Mucosa of rectum (tissue), 2 donors: ENCODE data around the gene PDS5B.
"Not testable (repeated sequence)": the region's sequence is repeated elsewhere in the genome, so short reads cannot be mapped to it uniquely, and the experiment has no call there.

Experiments
- H3K27ac ChIP-seq, 2 donors: one replicate each; pipeline ENCODE4 v1.7.0; 2013; ENCODE audit warnings: inconsistent platforms in 2 of 2, low read depth in 2 of 2, low read length in 2 of 2
- H3K27me3 ChIP-seq, 2 donors: one replicate each; pipeline ENCODE4 v1.7.0; 2013; ENCODE audit warnings: low read length in 2 of 2; ENCODE audit not compliant: control insufficient read depth in 2 of 2, insufficient read depth in 2 of 2
- H3K36me3 ChIP-seq, 2 donors: one replicate each; pipeline ENCODE4 v1.7.0; 2013; ENCODE audit warnings: low read length in 2 of 2; ENCODE audit not compliant: control insufficient read depth in 2 of 2, insufficient read depth in 2 of 2
- H3K4me1 ChIP-seq, 2 donors: one replicate each; pipeline ENCODE4 v1.7.0; 2013; ENCODE audit warnings: low read length in 2 of 2, mild to moderate bottlenecking in 1 of 2; ENCODE audit not compliant: control insufficient read depth in 2 of 2, insufficient read depth in 2 of 2
- H3K4me3 ChIP-seq, 2 donors: one replicate each; pipeline ENCODE4 v1.7.0; 2013; ENCODE audit warnings: low read length in 2 of 2
- H3K9ac ChIP-seq, 2 donors: one replicate each; pipeline ENCODE4 v1.7.0; 2013; ENCODE audit warnings: low read length in 2 of 2, low read depth in 1 of 2, mild to moderate bottlenecking in 1 of 2
- H3K9me3 ChIP-seq, 2 donors: one replicate each; pipeline ENCODE4 v1.7.0; 2013; ENCODE audit warnings: low read length in 2 of 2; ENCODE audit not compliant: control insufficient read depth in 2 of 2
- donor health status: healthy.
- donor health status: Normal muscosa, but diverticular disease.

Gene PDS5B

DNA sequence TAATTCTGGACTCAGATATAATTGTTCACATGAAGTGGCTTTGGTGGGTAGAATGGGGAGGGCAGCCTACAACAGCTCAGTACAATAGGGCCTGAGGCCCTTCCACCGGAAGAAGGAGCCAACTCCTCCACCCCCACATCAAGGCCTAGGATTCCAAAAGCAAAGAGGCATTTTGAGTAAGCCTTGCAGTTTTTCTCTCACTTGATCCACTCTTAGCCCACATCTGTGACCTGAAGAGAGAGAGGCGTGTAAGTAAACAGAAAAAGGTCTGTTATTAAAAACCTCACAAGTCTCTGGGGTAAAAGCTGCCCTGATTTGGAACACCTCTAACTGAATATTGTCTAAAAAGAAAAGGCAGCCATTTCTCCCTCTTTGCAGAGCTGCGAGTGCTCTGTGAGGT, 215.9 kb downstream of the PDS5B start:
- Histone ChIP-seq H3K9ac (no peak overlapping the region), H3K27me3 (no peaks in the 10 kb centered on the region), H3K27ac (no peak overlapping the region), H3K9me3 (no peaks in the 10 kb centered on the region), H3K4me1 (no peaks in the 10 kb centered on the region), H3K4me3 (no peak overlapping the region), H3K36me3 (no peaks in the 10 kb centered on the region)

DNA sequence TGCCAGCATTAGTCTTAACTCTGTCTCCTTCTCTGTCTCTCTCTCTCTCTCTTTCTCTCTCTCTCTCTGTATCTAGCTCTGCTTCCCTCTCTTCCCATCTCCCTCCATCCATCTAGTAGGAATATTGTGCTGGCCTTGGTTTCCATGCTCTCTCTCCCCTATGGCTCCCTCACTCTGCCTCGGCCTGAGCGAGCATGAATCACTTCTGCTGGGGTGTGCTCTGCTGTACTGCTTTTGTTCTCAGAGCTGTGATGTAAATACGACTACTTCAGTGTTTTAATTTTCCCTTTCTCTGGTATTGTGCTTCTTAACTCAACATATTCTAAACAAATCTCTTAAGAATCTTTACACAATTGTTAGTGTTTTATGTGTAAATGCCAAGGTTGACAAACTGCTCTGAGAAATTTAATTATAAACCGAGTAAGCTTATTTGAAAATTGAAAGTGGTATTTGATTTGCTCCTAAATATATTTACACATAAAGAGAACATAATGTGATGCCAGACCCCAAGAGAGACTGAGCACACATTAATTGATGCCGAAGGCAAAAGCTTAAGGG, 218.5 kb downstream of the PDS5B start:
- no peak overlapping the region for H3K4me3 ChIP-seq
- no peaks in the 10 kb centered on the region for H3K36me3 ChIP-seq
- H3K4me1 ChIP-seq, result no peaks in the 10 kb centered on the region
- no peak overlapping the region for H3K9ac ChIP-seq
- no peak overlapping the region for H3K27ac ChIP-seq
- H3K9me3 ChIP-seq, result no peaks in the 10 kb centered on the region
- no peaks in the 10 kb centered on the region for H3K27me3 ChIP-seq

DNA sequence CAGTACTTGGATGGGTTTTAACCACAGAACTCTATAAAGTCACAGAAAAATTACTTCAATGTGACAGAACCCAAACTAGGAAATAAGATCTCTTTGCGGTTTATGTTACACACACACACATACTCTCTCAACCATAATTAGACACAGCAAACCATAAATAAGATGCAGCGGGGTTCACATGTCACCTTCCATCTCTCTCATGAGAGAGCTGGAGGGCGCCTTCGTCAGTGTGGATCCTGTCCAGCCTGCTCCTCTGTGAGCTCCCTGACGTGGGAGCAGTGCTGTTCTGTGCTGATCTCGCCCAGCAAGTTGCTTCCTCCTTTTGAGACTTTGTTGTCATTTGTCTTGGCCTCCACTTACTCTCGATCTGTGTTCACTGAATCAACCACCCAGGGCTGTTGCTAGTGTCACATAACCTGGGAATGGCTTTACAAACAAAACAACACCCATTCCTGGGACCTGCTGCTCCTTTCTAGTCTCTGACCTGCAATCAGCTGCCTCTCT, 225.1 kb downstream of the PDS5B start:
- no peaks in the 10 kb centered on the region for H3K9me3 ChIP-seq
- H3K4me1 ChIP-seq, result peaks cover 2 to 9% of the 10 kb centered on the region in 2 donors
- H3K9ac ChIP-seq, result no peak overlapping the region
- H3K27ac ChIP-seq, result no peak overlapping the region
- no peaks in the 10 kb centered on the region for H3K27me3 ChIP-seq
- H3K4me3 ChIP-seq, result no peak overlapping the region
- H3K36me3 ChIP-seq, result no peaks in the 10 kb centered on the region

DNA sequence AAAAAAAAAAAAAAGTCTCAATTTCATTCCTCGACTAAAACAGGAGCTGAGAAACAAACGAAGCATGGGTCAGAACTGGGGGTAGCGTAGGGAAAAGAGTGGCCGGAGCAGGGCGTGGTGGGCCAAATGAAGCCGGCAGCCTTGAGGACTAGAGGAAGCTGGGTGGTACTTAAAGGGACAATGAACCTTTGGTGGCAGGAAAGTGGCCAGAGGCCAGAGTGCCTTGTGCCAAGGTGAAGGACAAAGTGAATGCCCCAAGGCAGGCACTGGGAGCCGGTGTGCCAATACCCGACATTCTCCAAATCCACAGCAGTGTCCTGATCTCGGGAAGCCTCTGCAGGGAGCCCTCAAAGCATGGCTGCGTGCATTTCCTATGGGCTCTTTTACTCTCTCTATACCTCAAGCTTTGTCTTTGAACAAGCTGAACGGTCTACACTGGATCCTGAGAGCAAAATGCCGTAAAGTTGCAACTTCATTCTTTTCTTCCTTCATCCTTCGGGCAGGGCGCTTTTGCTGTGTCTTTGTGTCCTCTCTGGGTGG, 235.0 kb downstream of the PDS5B start:
- no peaks in the 10 kb centered on the region for H3K27me3 ChIP-seq
- H3K27ac ChIP-seq, result no peak overlapping the region
- no peak overlapping the region for H3K9ac ChIP-seq
- H3K4me3 ChIP-seq, result no peak overlapping the region
- H3K4me1 ChIP-seq, result no peaks in the 10 kb centered on the region
- H3K9me3 ChIP-seq, result no peaks in the 10 kb centered on the region
- no peaks in the 10 kb centered on the region for H3K36me3 ChIP-seq

DNA sequence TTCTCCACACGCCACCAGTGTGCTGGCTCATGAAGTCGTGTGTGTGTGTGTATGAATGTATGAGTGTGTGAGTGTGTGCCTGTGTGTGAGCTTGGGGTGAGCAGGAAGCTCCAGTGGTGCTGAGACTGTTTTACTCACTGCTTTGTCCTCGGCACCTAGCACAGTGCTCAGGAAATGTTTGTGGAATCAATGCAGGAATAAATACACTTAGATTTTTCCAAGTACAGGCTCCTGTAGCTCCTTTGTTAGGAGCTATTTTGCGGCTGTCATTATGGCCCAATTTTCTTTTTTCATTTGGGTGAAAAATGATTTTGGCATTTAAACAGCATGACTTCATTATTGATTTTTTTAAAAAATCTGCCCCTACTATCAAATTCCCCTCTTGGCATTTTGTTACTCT, 236.5 kb downstream of the PDS5B start:
- H3K4me3 ChIP-seq, result no peak overlapping the region
- H3K9me3 ChIP-seq, result no peaks in the 10 kb centered on the region
- H3K36me3 ChIP-seq, result no peaks in the 10 kb centered on the region
- no peak overlapping the region for H3K27ac ChIP-seq
- no peak overlapping the region for H3K9ac ChIP-seq
- no peaks in the 10 kb centered on the region for H3K4me1 ChIP-seq
- H3K27me3 ChIP-seq, result no peaks in the 10 kb centered on the region

DNA sequence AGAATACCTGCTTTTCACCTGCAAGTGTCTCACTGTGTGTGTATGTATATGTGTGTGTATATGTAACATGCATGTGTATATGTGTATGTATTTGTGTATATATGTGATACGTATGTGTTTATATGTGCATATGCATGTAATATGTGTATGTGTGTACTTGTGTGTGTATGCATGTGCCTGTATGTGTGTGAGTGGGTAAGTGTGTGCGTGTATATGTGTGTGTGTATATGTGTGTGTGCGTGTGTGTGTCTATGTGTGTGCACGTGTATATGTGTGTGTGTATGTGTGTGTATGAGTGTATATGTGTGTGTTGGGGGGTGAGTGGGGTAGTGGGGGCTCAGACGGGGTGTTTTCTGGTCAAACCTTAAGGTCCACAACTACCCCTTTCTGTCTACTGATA, 237.3 kb downstream of the PDS5B start:
- H3K9ac ChIP-seq, result no peak overlapping the region
- no peaks in the 10 kb centered on the region for H3K27me3 ChIP-seq
- no peak overlapping the region for H3K27ac ChIP-seq
- H3K9me3 ChIP-seq, result no peaks in the 10 kb centered on the region
- no peaks in the 10 kb centered on the region for H3K36me3 ChIP-seq
- H3K4me3 ChIP-seq, result no peak overlapping the region
- no peaks in the 10 kb centered on the region for H3K4me1 ChIP-seq

DNA sequence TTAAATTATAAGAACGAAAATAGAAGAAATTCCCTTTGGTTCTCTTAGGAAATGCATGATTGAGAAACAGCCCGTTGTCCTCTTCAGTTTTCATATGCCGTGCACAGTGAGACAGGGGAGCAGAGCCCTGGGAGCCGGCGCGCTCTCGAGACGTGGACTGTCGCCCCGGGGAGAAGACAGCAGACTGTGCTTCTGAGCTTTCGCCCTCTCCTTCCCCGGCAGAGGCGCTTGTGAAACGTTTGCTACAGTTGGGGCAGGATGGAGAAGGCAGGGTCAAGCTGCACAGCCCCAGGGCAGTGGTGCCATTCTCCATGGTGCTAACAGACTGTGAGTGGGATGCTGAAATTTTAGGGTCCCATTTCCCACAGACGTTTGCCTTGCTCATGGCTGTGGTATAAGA, 237.8 kb downstream of the PDS5B start:
- Histone ChIP-seq H3K4me3 (no peak overlapping the region), H3K27me3 (no peaks in the 10 kb centered on the region), H3K4me1 (no peaks in the 10 kb centered on the region), H3K27ac (no peak overlapping the region), H3K36me3 (no peaks in the 10 kb centered on the region), H3K9me3 (no peaks in the 10 kb centered on the region), H3K9ac (no peak overlapping the region)

DNA sequence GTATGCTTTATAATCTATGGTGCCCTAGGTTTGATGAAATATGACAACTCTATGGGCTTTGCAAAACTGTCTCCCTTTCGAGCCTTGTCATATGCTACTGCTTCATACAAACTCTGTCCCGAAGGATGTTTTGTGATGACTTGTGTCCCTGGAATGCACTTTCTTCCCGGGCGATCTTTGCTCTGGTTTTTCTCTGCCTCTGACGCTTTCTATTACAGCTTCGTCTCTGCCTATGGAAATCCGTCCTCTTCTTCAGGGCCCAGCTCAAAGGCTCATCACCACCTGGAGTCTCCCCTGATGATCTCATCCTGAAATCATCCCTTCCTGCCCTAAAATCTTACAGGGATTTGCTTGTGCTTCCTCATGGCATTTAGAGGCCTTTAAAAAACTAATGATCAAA, 238.4 kb downstream of the PDS5B start:
- Histone ChIP-seq H3K9ac (no peak overlapping the region), H3K27me3 (no peaks in the 10 kb centered on the region), H3K9me3 (no peaks in the 10 kb centered on the region), H3K27ac (no peak overlapping the region), H3K4me3 (no peak overlapping the region), H3K4me1 (no peaks in the 10 kb centered on the region), H3K36me3 (no peaks in the 10 kb centered on the region)

DNA sequence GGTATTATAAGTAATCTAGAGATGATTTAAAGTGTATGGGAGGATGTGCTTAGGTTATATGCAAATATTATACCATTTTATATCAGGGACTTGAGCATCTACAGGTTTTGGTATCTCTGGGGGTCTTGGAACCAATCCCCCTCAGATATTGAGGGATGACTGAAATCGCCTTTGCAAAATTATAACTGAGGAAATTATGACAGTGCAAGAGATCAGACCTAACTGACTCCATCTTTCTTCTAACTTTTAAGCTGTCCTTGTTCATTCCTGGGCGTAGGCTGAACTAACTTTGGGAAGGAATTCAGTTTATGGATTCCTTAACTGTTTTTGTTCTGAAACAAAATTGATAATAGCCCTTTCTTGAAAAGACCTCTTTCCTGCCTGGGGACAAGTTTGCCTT, 239.2 kb downstream of the PDS5B start:
- H3K9ac ChIP-seq, result no peak overlapping the region
- H3K4me1 ChIP-seq, result no peaks in the 10 kb centered on the region
- H3K36me3 ChIP-seq, result no peaks in the 10 kb centered on the region
- no peak overlapping the region for H3K4me3 ChIP-seq
- H3K27me3 ChIP-seq, result no peaks in the 10 kb centered on the region
- H3K27ac ChIP-seq, result no peak overlapping the region
- no peaks in the 10 kb centered on the region for H3K9me3 ChIP-seq

DNA sequence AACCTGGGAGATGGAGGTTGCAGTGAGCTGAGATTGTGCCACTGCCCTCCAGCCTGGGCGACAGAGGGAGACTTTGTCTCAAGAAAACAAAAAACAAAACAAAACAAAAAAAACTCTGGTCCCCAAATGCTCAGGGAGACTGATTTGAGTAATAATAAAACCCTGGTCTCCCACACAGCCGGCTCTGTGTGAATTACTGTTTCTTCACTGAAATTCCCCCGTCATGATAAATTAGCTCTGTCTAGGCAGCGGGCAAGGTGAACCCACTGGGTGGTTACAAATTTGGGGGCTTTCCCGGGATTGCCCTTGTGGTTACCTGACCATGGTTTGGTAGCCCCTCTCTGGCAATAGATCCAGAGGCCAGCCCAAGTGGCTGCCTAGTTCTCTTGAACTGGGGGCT, 240.1 kb downstream of the PDS5B start:
- H3K9me3 ChIP-seq, H3K4me1 ChIP-seq, H3K27ac ChIP-seq, H3K4me3 ChIP-seq, H3K9ac ChIP-seq, H3K27me3 ChIP-seq, H3K36me3 ChIP-seq: not testable (repeated sequence)
